H1 (cell line): ENCODE data around the gene SERPINE2.

Experiments
- CBX5 ChIP-seq: fragments of 300-800, 300-1000 bp; sonication (generic); IDR thresholded peaks from 2 replicates; pipeline ENCODE4 v1.7.1; 2016; ENCODE audit warnings: antibody characterized with exemption, low read length, low read depth
- CTCF ChIP-seq, 3 experiments: IDR thresholded peaks; 1 replicate in 2 of 3; 2 replicates in 1 of 3; pipeline versions ENCODE4 v1.5.1 to v1.6.1; 2011; ENCODE audit warnings: low read length in 3 of 3, mild to moderate bottlenecking in 3 of 3, inconsistent platforms in 2 of 3, low read depth in 1 of 3, moderate library complexity in 1 of 3; ENCODE audit not compliant: insufficient read depth in 1 of 3; ENCODE audit errors: control extremely low read depth in 1 of 3
- EP300 ChIP-seq, 2 experiments: IDR thresholded peaks; 1 replicate in 1 of 2; 2 replicates in 1 of 2; pipeline ENCODE4 v1.6.1; 2011 to 2012; ENCODE audit warnings: low read depth in 2 of 2, low read length in 2 of 2, mild to moderate bottlenecking in 2 of 2, borderline replicate concordance in 1 of 2, inconsistent platforms in 1 of 2, moderate library complexity in 1 of 2
- EZH2 ChIP-seq: fragments of 200-600 bp; sonication (generic); IDR thresholded peaks from 2 replicates; pipeline ENCODE4 v1.7.1; 2012; ENCODE audit warnings: low read depth, mild to moderate bottlenecking, moderate library complexity, low read length, inconsistent platforms; ENCODE audit not compliant: severe bottlenecking

GRCh38 chr2:224069172-224069571 is 30.1 kb upstream of the SERPINE2 start:
- TF ChIP-seq EP300 (IDR thresholded peaks at IDR 0.05; ENCODE audit: borderline replicate concordance in 1 of 2, low read depth in 2 of 2, low read length in 2 of 2): no peak
- no peak for TF ChIP-seq CBX5
- TF ChIP-seq EZH2: no peak
- no peak for TF ChIP-seq CTCF (IDR thresholded peaks at IDR 0.05; ENCODE audit: control extremely low read depth in 1 of 3, insufficient read depth in 1 of 3, low read depth in 1 of 3, low read length in 3 of 3)
